Transverse colon (tissue), 4 donors: ENCODE measurements around the gene G3BP2.

Experiments
- EP300 ChIP-seq: sonication (generic); formaldehyde crosslinking; IDR thresholded peaks from one replicate; pipeline ENCODE4 v1.6.1; 2017; ENCODE audit warnings: antibody characterized with exemption, low read depth
- POLR2A ChIP-seq: fragments of 450-650 bp; IDR thresholded peaks from one replicate; pipeline ENCODE4 v1.6.1; 2016; ENCODE audit warnings: antibody characterized with exemption, mild to moderate bottlenecking, moderate library complexity
- POLR2AphosphoS5 ChIP-seq, 3 donors: sonication (generic); formaldehyde crosslinking; IDR thresholded peaks; one replicate each; pipeline ENCODE4 v1.6.1; 2016; ENCODE audit warnings: antibody characterized with exemption in 3 of 3
- TF ChIP-seq, protein P1 (sequence below), 5 experiments: fragments of 200-600 bp in 3 of 5; fragments of 450-650 bp in 2 of 5; sonication (generic) in 3 of 5; IDR thresholded peaks; 1 replicate in 2 of 5; 2 replicates in 3 of 5; pipeline ENCODE4 v1.5.1; 2016 to 2017; ENCODE audit warnings: antibody characterized with exemption in 5 of 5, inconsistent platforms in 3 of 5, mild to moderate bottlenecking in 2 of 5, moderate library complexity in 1 of 5

DNA sequence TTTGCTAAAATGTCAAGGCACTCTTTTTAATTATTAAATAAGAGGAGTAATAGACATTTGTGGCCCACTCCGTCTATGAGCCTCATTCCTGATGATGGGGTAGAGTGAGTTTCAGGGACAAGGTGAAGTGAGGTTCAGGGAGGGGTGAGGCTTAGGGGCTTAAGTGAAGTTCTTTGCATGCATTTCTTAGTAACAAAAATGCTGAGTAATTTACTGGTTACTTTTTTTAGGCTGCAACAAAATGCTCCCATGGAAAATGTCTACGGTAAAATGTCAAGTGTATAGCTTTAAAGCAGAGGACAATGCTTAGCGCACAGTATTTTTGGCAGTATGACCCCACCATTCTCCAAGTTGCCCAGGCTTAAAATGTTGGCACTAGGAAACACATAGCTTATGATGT, 49.2 kb upstream of the G3BP2 start:
- TF ChIP-seq, protein P1, sequence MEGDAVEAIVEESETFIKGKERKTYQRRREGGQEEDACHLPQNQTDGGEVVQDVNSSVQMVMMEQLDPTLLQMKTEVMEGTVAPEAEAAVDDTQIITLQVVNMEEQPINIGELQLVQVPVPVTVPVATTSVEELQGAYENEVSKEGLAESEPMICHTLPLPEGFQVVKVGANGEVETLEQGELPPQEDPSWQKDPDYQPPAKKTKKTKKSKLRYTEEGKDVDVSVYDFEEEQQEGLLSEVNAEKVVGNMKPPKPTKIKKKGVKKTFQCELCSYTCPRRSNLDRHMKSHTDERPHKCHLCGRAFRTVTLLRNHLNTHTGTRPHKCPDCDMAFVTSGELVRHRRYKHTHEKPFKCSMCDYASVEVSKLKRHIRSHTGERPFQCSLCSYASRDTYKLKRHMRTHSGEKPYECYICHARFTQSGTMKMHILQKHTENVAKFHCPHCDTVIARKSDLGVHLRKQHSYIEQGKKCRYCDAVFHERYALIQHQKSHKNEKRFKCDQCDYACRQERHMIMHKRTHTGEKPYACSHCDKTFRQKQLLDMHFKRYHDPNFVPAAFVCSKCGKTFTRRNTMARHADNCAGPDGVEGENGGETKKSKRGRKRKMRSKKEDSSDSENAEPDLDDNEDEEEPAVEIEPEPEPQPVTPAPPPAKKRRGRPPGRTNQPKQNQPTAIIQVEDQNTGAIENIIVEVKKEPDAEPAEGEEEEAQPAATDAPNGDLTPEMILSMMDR (IDR thresholded peaks at IDR 0.05), result no peak
- no peak for TF ChIP-seq POLR2AphosphoS5 (IDR thresholded peaks at IDR 0.05)
- TF ChIP-seq POLR2A, result no peak
- TF ChIP-seq EP300, result no peak
